Stimulated activated CD8-positive, alpha-beta memory T cell treated with anti-CD3 and anti-CD28 coated beads, Interleukin-15, amount 100 ng/mL, for 48 hours (primary cell): Measurements from ENCODE around the gene YLPM1.
A peak's percentile ranks its signal among the peaks of the same experiment; 100 is the strongest.
"Not testable (repeated sequence)": the region's sequence is repeated elsewhere in the genome, so short reads cannot be mapped to it uniquely, and the experiment has no call there.

Source experiments
- DNase-seq, 2 donors: peaks; one replicate each; pipeline ENCODE4 v3.0.0-alpha.2; 2020; ENCODE audit warnings: low read depth in 2 of 2

The YLPM1 gene

DNA sequence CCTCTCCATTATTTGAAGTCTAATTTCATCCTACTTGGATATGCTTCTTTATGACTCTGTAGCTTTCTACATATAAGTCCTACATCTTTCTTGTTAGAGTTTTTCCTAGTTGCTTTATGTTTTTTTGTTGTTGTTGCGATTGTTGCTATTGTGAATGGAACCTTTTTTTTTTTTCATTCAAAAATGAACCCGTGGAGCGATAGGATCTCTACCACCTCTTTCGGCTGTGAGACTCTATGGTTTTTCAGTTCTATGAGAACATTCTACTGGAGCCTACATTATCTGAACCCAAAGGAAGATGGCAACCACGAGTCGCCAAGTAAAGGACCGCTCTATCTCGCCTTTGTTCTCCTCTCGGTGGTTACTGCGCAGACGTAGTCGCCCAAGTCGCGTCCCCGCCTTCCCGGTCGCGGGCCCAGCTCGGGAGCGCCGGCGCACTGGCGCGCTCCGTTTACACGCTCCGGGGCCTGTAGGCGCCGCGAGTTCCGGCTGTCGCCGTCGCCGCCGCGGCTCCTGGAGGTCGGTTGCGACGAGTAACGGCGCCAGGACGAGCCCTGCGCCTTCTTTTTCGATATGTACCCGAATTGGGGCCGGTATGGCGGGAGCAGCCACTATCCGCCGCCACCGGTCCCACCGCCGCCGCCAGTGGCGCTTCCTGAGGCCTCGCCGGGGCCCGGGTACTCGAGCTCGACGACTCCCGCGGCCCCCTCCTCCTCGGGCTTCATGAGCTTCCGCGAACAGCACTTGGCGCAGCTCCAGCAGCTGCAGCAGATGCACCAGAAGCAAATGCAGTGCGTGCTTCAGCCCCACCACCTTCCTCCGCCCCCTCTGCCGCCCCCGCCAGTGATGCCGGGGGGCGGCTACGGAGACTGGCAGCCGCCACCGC, at the start of gene YLPM1:
YLPM1 (plus strand) TSS at position 400 of the 886 bp plus-strand sequence; CDS start at position 574, 174 bp downstream.
- DNase-seq: peak; percentile 83 to 88

DNA sequence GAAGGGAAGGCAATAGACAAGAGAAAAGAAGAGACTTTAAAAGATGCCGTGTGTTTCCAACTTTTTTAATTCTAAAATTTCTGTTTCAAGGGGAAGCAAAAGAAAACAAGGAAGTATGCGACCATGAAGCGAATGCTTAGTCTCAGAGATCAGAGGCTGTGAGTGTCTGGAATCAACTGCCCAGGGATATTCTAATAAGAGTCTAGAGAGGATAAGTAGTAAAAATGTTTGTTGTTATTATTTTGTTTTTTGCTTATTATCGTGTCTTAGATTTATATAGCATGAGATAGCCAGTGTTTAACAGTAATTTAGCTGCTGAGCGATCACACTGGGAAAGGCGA, 49.8 kb upstream of the YLPM1 start:
- DNase-seq: no peak

- no peak for DNase-seq
These were observed 42.6 kb upstream of the YLPM1 start for GRCh38 chr14:74720526-74720925.

GRCh38 chr14:74723134-74723533, 40.0 kb upstream of the YLPM1 start:
- DNase-seq: no peak

DNA sequence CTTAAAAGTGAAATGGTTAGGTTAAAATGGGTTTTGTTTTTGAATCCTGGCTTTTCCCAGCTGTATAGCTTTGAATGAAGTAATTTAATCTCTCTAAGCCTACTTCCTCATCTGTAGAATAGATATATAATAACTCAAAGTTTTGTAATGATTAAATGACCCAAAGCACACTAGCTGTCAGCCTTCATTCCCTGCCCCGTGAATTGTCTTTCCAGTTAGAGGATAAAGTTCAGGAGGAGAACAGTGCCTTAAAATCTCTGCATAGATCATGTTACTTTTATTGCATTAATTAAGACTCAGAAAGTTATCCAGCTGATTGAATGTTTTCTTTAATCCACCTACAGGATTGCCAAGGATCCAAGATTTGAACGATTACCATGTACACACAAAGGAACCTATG, 30.7 kb upstream of the YLPM1 start:
- no peak for DNase-seq

DNA sequence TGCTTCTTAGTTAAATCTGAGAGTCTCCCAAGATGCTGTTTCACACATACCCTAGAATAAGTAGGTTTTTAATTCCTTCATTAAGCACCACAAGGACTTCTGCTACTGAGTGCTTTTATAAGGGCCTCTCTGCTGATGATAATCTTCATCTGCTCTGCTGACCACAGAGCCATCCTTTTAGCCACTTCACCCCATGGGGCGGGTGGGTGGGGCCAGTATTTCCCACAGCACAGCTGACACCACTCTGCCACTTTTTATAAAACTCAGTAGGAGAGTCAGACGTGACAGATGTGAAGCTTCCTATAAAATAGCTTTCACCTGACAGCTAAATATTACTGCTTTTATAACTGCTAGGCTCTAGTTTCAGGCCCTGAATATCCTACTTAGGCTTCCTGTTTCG, 29.9 kb upstream of the YLPM1 start:
- DNase-seq: no peak

- no peak for DNase-seq
These were observed 28.0 kb upstream of the YLPM1 start for GRCh38 chr14:74735125-74735524.

DNA sequence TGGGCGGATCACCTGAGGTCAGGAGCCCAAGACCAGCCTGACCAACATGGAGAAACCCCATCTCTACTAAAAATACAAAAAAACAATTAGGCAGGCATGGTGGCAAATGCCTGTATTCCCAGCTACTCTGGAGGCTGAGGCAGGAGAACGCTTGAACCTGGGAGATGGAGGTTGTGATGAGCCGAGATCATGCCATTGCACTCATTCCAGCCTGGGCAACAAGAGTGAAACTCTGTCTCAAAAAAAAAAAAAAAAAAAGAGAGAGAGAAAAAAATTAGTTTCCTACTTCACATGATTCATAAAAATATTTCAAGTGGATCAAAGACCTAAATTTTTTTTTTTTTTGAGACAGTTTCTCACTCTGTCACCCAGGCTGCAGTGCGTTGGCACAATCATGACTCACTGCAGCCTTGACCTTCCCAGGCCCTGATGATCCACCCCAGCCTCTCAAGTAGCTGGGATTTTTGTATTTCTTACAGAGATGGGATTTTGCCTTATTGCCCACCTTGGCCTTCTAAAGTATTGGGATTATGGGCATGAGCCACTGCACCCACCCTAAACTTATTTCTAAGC, 25.3 kb upstream of the YLPM1 start:
- DNase-seq: no peak

GRCh38 chr14:74739293-74740030, 23.7 kb upstream of the YLPM1 start:
- no peak for DNase-seq

DNA sequence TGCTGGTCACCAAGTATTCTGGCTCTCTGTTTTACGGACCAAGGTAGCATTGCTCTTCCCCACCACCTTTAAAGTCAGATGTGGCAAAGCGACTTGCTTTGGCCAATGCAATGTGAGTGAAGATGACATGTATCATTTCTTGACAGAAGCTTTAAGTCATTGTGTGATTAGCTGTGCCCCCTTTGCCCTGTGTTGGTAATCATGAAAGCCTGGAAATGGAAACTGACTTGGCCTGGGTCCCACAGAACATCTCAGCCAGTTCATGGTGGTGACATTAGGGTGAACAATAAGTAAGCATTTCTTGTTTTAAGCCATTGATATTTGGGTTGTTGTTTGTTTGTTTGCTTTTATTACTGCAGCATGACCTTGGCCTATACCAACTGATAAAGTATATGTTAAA, 15.9 kb upstream of the YLPM1 start:
- DNase-seq: no peak

- DNase-seq: no peak
These were observed 9.0 kb upstream of the YLPM1 start for GRCh38 chr14:74754157-74754556.

- DNase-seq: no peak
These were observed 8.2 kb upstream of the YLPM1 start for GRCh38 chr14:74754899-74755298.

GRCh38 chr14:74756326-74756725, 6.8 kb upstream of the YLPM1 start:
- no peak for DNase-seq

- DNase-seq: not testable (repeated sequence)
These were observed 4.6 kb upstream of the YLPM1 start for GRCh38 chr14:74758505-74758904.

DNA sequence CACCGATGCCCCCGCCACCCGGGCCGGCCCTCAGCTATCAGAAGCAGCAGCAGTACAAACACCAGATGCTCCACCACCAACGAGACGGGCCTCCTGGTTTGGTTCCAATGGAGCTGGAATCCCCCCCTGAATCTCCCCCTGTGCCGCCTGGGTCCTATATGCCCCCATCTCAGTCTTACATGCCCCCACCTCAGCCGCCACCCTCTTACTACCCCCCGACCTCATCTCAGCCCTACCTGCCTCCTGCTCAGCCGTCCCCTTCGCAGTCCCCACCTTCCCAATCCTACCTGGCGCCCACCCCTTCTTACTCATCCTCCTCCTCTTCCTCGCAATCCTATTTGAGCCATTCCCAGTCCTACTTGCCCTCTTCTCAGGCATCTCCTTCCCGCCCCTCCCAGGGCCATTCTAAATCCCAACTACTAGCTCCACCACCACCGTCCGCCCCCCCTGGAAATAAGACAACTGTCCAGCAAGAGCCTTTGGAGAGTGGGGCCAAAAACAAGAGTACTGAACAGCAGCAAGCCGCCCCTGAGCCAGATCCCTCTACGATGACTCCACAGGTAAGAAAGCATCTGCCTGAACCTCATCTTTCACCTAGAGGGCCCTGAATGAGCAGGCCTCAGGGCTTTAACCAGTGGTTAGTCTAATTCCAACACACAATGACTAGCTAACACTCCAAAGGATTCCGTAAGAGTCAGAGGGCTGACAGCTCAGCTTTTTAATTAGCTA, 851 bp downstream of the YLPM1 start:
- no peak for DNase-seq

- DNase-seq: no peak
These were observed 2.6 kb downstream of the YLPM1 start for GRCh38 chr14:74765721-74766120.

- no peak for DNase-seq
These were observed 8.3 kb downstream of the YLPM1 start for GRCh38 chr14:74771399-74771798.

DNA sequence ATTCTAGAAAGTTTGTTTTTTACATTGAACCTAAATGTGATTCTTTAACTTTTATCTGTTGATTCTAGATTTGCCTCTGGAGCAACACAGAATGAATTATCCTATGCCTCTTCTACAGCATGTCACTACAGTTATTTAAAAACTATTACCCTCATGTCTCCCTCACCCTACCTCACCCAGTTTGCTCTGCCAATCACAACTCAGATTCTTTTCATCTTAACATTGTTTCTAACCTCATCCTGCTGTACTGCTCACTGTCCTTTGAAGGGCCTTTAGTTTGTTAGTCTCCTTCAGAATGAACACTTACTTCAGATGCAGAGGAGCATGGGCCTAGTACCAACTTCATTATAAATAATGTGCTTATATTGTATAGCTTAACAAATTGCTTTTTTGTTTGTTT, 21.5 kb downstream of the YLPM1 start:
- DNase-seq: no peak

DNA sequence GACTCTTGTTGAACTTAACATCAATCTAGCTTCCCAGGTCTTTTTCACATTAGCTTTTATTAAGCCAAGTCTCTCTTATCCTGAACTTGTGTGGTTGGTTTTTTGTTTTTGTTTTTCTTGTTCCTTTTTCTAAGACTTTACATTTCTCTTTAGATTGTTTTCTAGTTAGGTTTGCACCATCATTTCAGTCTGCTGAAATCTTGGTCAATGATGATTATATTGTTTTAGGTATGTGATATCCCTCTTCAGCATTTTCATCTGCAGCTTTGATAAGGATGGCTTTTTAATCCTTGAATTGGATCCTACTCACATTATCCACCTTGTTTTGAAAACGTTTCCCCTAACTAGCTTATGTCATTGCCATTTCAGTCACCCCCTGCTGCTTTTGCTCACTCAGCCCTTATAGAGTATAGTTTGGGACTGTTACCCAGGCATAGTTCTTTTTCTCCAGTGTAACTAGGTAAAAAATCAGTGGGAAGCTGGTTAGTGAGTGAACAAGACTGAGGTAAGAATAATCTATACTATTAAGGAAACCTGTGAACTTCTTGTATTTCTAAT, 22.0 kb downstream of the YLPM1 start:
- DNase-seq: no peak

- no peak for DNase-seq
These were observed 23.7 kb downstream of the YLPM1 start for GRCh38 chr14:74786796-74787315.

DNA sequence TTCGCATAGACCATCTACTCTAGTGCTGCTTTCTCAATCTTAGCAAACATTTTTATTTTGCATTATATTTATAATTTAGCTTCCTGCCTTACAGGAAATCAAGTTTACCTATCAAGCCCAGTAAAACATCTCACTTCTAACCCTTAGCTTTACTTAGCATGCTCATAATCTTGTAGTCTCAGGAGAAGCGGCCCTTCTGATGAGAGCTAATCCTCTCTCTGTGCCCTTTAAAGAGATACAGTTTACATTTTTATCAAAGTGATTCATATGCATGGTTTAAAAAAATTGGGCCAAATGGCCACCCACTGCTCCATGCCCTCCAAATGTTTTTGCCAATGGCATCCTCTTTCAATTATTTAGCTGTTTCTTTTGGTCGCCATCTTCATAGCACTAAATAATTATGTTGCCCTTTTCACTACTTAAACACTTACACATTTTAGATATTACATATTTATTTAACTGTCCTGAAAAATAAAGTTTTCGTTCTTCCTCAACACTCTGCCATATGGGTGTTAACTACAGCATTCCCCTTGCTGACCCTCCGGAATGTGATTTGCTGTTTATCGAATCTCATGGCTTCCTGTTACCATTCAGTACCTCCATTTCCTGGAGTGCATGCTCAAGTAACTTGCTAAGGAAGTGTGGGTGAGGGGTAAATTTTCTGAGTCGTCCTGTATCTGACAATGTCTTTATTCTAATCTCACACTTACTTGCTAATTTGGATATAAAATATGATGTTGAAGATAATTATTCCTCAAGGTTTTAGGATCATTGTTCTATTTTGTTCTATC, 29.3 kb downstream of the YLPM1 start:
- no peak for DNase-seq
